GM21737 (cell line): ENCODE data around the gene AGK.
A peak's percentile ranks its signal among the peaks of the same experiment; 100 is the strongest.

Experiments used
- ATAC-seq: cut with Tn5 transposase; IDR thresholded peaks from one replicate; pipeline ENCODE4 v1.9.1; 2021; ENCODE audit warnings: mild to moderate bottlenecking, moderate library complexity; ENCODE audit not compliant: unreplicated experiment

Gene AGK

DNA sequence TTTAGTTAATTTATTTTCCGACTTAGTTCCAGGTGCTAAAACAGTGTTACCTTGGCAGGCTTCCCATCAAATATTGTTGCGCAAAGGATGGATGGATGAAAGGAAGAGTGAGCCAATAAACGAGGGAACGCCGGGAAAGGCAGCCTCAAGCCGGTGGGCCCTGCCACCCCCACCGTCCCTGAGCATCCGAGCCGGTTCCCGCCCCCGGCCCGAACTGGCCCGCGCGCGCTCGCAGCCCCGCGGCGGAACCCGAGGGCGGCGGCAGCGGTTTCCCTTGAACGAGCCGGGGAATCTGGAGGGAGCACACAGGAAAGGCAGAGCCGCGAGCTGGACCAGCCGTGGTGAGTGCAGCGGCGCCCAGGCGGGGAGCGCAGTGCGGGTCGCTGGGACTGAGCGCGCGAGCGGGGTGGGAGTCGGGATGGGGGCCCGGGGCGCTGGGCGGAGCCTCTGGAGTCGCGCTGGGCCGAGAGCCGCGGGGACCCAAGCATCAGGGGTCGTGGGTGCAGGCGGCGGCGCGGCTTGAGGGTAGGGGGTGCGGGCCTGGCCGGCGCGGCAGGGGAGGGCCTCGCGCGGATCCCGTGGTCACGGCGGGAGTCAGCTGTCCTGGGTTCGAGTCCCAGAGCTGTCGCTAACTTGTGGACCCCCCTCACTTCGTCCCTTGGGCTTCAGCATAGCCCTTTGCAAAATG, at the start of gene AGK:
AGK (plus strand) TSS at position 317 of the 688 bp plus-strand sequence. CDS start 4,057 bp downstream, outside the sequence.
- peak; percentile 92 for ATAC-seq

DNA sequence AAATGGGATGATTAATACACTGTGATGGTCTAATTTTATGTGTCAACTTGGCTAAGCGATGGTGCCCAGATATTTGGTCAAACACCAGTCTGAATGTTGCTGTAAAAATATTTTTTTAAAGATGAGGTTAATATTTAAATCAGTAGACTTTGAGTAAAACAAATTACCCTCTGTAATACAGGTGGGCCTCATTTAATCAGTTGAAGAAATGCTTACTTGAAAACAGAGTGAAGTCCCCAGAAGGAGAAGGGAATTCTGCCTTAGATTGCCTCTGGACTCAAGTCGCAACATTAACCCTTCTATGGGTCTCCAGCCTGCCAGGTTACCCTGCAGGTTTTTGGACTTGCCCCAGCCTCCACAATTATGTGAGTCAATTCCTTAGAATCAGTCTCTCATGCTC, 49.8 kb upstream of the AGK start:
- no peak for ATAC-seq

GRCh38 chr7:141511316-141511675, 39.9 kb upstream of the AGK start:
- ATAC-seq = no peak

- ATAC-seq = no peak
Observed at GRCh38 chr7:141511676-141512396, 39.4 kb upstream of the AGK start.

GRCh38 chr7:141512597-141512996, 38.6 kb upstream of the AGK start:
- ATAC-seq = no peak

DNA sequence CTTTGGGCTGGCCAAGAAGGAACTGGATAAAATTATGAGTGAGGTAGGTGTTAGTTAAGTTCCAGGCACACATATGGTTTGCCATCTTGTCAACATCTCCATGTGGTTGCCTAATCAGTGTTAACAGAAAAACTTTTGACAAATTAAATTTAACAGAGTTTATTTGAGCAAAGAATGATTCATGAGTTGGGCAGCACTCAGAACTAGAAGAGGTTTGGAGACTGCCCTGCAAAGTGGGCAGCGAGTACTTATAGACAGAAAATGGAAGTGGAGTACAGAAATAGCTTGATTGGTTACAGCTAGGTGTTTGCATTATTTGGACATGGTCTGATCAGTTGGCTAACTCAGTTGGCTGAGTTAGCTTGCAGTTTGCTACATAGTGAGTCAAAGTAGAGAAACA, 37.5 kb upstream of the AGK start:
- no peak for ATAC-seq

- no peak for ATAC-seq
Observed at GRCh38 chr7:141515941-141516340, 35.3 kb upstream of the AGK start.

DNA sequence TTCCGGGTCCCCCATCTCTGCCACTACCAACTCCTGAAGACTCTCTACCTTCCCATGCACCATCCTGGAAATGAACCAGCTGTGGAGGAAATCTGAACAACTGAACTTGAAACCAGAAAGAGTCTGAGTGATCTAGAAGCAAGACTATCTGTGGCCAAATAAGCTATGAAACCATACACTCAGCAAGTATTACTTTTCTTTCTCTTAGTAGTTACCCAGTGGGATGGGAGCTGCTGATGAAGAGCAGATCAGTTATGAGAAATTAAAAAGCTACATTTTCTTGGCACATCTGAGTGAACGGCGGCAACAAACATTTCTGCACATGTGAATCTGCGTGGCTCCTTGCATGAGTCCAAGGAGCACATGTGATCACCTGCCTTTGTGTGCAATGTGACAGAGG, 31.6 kb upstream of the AGK start:
- no peak for ATAC-seq

DNA sequence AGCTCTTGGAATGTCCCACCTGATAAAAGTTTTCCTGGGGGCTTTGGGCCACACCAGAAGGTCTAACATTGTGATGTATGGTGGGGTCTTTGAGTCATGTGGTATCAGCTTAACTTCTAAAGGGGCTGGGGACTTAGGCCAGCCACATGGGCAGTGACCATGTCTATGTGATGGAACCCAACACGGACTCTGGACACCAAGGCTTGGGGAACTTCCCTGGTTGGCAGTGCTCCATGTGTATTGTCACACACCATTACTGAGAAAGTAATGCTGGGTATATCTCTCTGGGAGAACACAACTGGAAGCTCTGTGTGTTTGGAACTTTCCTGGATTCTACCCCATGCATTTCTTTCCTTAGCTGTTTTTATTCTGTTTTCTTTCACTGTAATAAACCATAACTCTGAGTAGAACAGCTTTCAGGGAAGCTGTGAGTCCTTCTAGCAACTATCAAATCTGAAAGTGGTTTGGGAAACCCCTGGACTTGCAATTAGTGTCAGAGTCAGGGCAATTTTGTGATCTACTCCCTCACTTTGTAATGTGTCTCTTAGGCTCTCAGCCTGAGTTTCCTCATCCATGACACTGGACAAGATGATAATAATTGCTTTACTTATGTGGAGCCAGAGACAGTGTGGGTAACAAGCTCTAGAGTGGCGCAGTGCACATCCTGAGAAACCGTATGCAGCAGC, 28.4 kb upstream of the AGK start:
- no peak for ATAC-seq

DNA sequence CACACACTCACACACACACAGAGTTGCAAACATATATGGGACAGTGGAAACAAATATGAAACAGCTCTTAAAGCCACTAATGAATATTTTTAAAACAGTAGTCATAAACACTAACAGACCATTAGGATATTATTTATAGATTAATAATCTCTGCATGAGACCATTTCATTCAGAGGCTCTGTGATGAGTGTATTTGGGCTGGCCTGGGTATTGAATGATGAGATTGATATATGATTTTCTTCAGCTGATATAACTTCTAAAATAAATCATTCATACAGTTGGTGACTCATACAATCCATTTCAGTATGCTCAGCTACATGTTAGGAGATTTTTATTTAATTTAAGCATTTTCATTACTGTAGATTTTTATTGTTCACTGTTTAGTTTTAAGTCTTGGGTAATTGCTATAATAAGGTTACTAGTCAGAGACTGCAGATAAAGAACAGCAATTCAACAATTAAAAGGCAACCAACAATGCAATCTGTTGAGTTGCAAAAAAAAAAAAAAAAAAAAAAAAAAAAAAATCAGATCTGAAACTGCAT, 25.2 kb upstream of the AGK start:
- no peak for ATAC-seq

DNA sequence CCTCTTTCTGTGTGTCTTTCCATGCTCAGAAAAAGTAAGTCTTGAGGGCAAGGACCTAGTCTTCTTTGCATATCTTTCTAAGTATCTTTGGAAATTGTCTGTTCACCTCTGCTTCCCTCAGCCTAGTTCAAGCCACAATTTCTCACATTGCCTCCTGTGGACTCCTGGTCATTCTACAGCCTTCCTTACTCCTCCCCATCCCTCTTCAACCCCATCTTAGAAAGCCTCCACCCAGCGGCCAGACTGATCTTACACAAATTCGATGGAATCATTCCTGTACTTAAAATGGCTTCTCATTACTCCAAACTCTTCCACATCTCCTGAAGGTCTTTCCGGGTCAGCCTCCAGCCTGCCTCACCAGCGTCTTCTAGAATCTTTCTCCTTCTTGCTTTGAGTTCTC, 24.1 kb upstream of the AGK start:
- no peak for ATAC-seq

GRCh38 chr7:141528399-141528798, 22.8 kb upstream of the AGK start:
- ATAC-seq = no peak

DNA sequence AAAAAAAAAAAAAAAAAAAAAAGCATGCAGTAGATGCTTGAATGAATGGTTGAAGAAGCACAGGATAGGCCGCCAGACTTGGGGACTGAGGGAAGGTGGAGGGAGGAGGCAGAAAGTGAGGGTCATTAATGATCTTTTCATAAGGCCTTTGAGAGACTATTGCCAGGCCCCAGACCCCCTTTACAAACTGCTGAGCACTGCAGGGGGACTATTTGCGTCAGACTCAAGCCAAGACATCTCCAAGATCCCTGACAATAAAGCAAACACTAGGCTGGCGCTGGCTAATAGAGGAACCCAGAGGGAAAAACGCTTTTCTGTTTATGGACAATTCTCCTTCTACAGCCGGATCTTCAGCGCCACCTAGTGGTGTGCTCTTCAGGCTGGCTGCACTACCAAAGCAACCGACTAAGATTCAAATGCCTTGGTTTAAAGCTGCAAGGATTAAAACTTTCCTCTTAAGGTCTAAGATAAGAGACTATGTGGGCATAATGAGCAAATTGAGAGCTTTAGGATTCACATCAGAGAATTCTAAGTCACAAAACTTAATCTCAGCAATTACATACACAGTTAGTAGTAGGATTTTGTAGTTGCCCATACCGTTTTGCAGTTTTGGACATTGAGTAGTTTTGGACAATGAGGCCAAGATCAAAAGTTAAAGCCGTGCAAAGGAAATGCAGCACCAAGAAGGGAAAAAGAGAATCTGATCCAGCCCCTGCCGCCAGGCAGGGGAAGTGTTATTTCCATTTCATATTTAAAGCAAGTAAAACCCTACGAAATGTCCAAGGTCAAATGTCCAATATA, 17.9 kb upstream of the AGK start:
- no peak for ATAC-seq

- ATAC-seq = no peak
Observed at GRCh38 chr7:141534757-141535737, 16.2 kb upstream of the AGK start.

GRCh38 chr7:141537906-141538305, 13.3 kb upstream of the AGK start:
- no peak for ATAC-seq

- ATAC-seq = no peak
Observed at GRCh38 chr7:141541375-141541774, 9.8 kb upstream of the AGK start.

GRCh38 chr7:141544831-141545230, 6.4 kb upstream of the AGK start:
- no peak for ATAC-seq

GRCh38 chr7:141549582-141549981, 1.6 kb upstream of the AGK start:
- no peak for ATAC-seq

DNA sequence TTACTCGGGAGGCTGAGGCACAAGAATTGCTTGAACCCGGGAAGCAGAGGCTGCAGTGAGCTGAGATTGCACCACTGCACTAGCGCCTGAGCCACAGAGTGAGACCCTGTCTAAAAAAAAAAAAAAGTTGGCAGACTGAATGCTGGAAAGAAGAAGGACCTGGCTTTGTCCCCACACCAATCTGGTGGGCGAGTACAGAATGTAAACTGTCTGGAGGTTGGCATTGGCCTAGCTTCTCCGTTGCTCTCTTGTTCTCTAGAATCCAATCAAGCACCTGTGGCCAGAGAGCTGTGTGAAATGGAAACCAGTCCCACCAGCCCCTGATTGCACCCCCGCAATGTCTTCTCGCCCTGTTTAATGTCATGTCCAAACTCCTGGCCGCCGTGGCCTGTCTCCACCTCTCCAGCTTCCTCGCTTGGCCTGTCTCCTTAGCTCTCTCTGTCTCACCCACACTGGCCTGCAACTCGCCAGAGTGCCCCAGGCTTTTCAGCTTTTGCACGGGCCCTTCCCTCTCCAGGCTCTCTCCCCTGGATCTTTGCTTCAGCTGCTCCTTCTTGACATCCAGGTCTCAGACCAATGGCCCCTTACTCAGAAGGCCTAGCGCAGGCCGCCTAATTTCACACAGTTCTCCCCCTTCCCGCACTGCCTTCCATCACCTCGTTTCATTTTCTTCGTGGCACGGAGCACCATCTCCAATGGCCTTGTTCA, 670 bp upstream of the AGK start:
- ATAC-seq = no peak
